ENCODE measurements around the gene KAZN. TPM values are rescaled to one million over a fixed set of nuclear protein-coding genes. Genes with fewer than 3 reads are reported as not detected.

Gene KAZN
- total RNA-seq, 6 experiments from 2014 or later, result 13.1 to 22.3 (median 20.7) TPM

DNA sequence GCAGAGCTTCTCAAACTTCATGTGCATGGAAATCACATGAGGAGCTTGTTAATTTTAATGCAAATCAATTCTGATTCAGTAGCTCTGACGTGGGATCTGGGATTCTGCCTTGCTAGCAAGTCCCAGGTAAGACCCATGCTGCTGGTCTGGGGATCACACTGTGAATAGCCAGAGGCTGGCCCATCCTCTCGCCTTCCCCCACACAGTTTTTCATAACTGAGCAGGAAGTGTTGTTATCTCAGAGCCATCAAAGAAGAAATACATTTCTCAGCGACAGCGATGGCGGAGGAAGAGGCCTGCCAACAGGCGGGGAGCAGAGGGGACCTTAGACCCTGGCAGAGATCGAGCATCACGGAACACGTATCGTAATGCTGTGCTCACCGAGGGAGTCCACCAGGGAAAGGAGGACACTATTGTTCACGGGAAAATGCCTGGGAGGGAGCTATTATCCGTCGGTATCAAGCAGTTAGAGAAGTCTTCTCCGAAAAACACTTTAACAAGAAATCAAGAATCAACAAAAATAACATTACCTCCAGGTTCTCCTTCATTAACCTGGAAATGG is 286.2 kb downstream of the KAZN start:
- Mint-ChIP-seq H3K27me3 (ENCODE audit: insufficient read depth) (peaks cover 14% of the 10 kb centered on the region), H3K4me3 (no peak overlapping the region), H3K27ac (no peak overlapping the region), H3K36me3 (ENCODE audit: low read depth) (no peaks in the 10 kb centered on the region), H3K9me3 (no peaks in the 10 kb centered on the region), H3K4me1 (ENCODE audit: low read depth) (no peaks in the 10 kb centered on the region)
- TF ChIP-seq, protein P1, sequence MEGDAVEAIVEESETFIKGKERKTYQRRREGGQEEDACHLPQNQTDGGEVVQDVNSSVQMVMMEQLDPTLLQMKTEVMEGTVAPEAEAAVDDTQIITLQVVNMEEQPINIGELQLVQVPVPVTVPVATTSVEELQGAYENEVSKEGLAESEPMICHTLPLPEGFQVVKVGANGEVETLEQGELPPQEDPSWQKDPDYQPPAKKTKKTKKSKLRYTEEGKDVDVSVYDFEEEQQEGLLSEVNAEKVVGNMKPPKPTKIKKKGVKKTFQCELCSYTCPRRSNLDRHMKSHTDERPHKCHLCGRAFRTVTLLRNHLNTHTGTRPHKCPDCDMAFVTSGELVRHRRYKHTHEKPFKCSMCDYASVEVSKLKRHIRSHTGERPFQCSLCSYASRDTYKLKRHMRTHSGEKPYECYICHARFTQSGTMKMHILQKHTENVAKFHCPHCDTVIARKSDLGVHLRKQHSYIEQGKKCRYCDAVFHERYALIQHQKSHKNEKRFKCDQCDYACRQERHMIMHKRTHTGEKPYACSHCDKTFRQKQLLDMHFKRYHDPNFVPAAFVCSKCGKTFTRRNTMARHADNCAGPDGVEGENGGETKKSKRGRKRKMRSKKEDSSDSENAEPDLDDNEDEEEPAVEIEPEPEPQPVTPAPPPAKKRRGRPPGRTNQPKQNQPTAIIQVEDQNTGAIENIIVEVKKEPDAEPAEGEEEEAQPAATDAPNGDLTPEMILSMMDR (IDR thresholded peaks at IDR 0.05), result no peak
- no peak for DNase-seq

DNA sequence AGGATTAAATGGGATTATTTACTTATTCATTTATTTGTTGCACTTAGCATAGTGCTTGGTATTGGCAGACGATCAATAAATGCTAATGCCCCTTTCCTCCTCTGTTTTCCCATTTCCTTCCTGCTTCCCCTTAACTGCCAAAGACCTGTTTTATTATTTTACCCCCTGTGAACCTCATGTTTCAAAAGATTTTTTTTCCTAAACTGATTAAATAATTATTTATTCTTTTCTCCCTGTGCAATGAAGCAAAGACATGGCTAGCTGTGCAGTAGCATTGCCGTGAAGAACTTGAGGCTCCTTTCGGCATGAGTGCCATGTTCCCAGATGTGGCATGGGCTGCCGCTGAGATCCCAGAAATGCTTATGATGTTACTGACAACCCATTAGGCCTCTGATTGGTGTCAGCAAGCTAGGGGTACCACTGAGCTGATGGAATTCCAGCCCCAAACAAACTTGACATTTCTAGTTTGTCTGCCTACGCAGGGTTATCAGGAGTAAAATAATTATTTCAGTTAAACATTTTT is 288.6 kb downstream of the KAZN start:
- TF ChIP-seq, protein P1 (IDR thresholded peaks at IDR 0.05), result no peak
- no peak overlapping the region for H3K27ac Mint-ChIP-seq
- H3K27me3 Mint-ChIP-seq (ENCODE audit: insufficient read depth), result peaks cover 24% of the 10 kb centered on the region
- H3K9me3 Mint-ChIP-seq, result no peaks in the 10 kb centered on the region
- no peak overlapping the region for H3K4me3 Mint-ChIP-seq
- H3K4me1 Mint-ChIP-seq (ENCODE audit: low read depth), result no peaks in the 10 kb centered on the region
- H3K36me3 Mint-ChIP-seq (ENCODE audit: low read depth), result no peaks in the 10 kb centered on the region
- DNase-seq, result no peak

DNA sequence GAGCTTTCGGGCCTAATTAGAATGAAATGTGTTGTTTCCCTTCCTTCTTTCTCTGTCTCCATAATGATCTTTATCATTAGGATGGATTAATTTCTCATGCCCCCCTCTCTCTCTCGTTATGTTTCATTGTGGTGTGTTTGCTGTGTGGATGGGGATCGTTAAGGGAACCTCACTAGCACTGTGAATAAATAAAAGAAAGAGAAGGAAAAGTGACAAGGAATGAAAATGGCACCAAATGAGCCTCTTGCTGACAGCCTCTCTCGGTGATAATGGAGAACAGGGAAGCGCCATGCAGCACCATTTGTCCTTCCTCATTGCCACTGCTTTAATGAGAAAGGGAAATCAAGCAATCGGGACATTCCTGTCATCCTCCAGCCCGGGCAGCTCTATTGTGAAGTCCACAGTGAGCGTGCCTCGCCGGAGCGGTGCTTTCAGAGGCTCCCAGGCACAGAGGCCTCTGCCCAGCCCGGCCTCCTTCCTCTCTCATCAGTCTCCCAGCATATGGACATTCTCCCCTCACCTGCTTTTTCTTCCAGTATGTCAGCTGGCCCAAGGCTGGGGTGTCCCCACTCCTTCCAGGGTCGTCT is 289.4 kb downstream of the KAZN start:
- Mint-ChIP-seq H3K4me1 (ENCODE audit: low read depth) (no peaks in the 10 kb centered on the region), H3K27me3 (ENCODE audit: insufficient read depth) (peaks cover 31% of the 10 kb centered on the region), H3K27ac (no peak overlapping the region), H3K9me3 (no peaks in the 10 kb centered on the region), H3K36me3 (ENCODE audit: low read depth) (no peaks in the 10 kb centered on the region), H3K4me3 (no peak overlapping the region)
- DNase-seq, result no peak
- TF ChIP-seq, protein P1 (IDR thresholded peaks at IDR 0.05), result no peak

DNA sequence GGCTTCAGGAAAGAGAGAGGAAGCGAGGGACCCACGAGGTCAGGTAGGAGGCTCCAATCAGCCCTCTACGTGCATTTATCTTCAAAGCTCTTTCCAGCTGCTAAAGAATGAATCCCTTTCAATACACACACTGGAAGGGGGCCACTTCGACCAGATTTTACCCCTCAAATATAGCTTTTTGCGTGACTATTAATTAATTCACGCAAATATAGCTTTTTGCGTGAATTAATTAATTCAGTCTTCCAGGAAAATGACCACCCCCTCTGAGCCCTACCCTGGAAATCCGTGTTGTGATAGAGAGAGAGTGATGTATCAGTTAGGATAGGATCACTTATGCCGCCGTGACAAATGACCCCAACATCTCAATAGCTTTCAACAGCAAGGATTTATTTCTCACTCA is 289.9 kb downstream of the KAZN start:
- Mint-ChIP-seq H3K36me3 (ENCODE audit: low read depth) (no peaks in the 10 kb centered on the region), H3K4me1 (ENCODE audit: low read depth) (no peaks in the 10 kb centered on the region), H3K27me3 (ENCODE audit: insufficient read depth) (peaks cover 30% of the 10 kb centered on the region), H3K4me3 (no peak overlapping the region), H3K27ac (no peak overlapping the region), H3K9me3 (no peaks in the 10 kb centered on the region)
- TF ChIP-seq, protein P1 (IDR thresholded peaks at IDR 0.05), result no peak
- no peak for DNase-seq

DNA sequence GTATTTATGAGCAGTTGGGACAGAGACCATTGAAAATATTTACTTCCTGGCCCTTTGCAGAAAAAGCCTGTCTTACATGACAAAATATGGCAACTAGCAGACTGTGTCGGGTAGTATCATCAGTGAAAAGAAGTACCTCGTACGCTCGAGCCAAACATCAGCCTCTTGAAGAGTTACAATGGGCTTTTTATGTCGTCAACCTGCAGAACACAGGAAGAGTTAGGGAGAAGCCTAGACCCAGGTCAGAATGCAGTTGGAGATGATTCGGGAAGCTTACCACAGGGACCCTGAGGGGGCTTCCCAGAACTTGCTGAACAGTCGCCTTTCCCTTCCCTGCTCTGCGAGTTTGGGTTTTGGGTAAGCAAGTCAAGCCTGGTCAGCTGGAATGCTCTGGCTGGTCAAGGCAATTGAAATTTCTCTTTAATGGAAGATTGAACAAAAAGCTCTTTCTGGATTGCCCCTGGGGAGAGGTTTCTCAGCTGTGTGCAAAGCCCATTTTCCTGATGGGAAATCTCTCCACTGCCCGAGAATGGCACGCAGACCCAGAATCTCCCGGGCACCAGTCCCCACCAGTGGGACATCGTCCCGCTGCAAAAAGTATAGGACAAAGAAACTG is 291.4 kb downstream of the KAZN start:
- H3K27me3 Mint-ChIP-seq (ENCODE audit: insufficient read depth), result peaks cover 33% of the 10 kb centered on the region
- no peaks in the 10 kb centered on the region for H3K9me3 Mint-ChIP-seq
- DNase-seq, result no peak
- H3K4me1 Mint-ChIP-seq (ENCODE audit: low read depth), result no peaks in the 10 kb centered on the region
- TF ChIP-seq, protein P1 (IDR thresholded peaks at IDR 0.05), result no peak
- H3K27ac Mint-ChIP-seq, result no peak overlapping the region
- H3K36me3 Mint-ChIP-seq (ENCODE audit: low read depth), result no peaks in the 10 kb centered on the region
- H3K4me3 Mint-ChIP-seq, result no peak overlapping the region

Measured in HFFc6 (cell line).